Measurements from ENCODE around the gene NKPD1. TPM values are rescaled to one million over a fixed set of nuclear protein-coding genes. Genes with fewer than 3 reads are reported as not detected.

Gene NKPD1
- total and polyA plus RNA-seq, 2 donors (not counting 3 experiments of a cell fraction or from before 2014, with no cell fraction given) = 0.04 TPM; not detected in 1

DNA sequence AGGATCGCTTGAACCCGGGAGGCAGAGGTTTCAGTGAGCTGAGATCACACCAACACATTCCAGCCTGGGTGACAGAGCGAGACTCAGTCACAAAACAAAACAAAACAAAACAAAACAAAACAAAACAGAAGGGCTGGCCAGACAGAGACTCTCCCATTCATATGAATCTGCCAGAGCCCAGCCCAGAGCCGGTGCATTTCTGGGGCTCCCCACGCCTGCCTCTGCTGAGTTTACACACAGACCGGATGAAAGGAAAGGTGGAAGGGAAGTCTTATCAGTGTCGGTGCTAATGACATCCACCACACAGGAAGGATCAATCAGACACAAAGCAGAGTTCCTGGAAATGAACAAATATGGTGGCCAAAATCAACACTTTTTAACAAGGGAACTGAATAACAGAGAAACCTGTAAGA lies 10.4 kb upstream of the NKPD1 start:
- no peak for TF ChIP-seq JUN (IDR thresholded peaks at IDR 0.05; ENCODE audit: borderline replicate concordance, insufficient read depth, insufficient read length, low read depth)
- peak; percentile 88 for TF ChIP-seq GATA2 (IDR thresholded peaks at IDR 0.05; ENCODE audit: insufficient read depth, insufficient read length, low read depth, low read length)
- no peak for TF ChIP-seq EZH2 (IDR thresholded peaks at IDR 0.05; ENCODE audit: borderline replicate concordance, low read depth, low read length, severe bottlenecking)
- TF ChIP-seq POLR2AphosphoS5 (IDR thresholded peaks at IDR 0.05; ENCODE audit: insufficient read depth, low read depth, low read length) = peak; percentile 82
- TF ChIP-seq FOS (IDR thresholded peaks at IDR 0.05; ENCODE audit: borderline replicate concordance, insufficient read depth, low read length) = peak; percentile 15
- intact Hi-C loops (cut with micrococcal nuclease) = loop anchor here (1.0 kb wide), 1 partner anchor 9 kb away; no protein-coding TSS in a partner anchor
- Histone ChIP-seq H3K4me2 (ENCODE audit: insufficient read depth, low read length) (peak overlapping the region; percentile 87), H3K4me3 (replicated peaks in 1 of 3; ENCODE audit: insufficient read depth in 1 of 3, low read depth in 1 of 3, low read length in 3 of 3) (peak overlapping the region in 1 of 3 experiments; percentile 11), H4K20me1 (replicated peaks; ENCODE audit: control insufficient read depth, extremely low read depth, insufficient read depth, low read length) (no peaks in the 10 kb centered on the region), H3K9me1 (replicated peaks; ENCODE audit: control insufficient read depth, extremely low read depth, insufficient read depth, low read length) (no peaks in the 10 kb centered on the region), H3K36me3 (ENCODE audit: control insufficient read depth in 2 of 2, extremely low read depth in 1 of 2, insufficient read depth in 2 of 2, low read length in 2 of 2) (no peaks in the 10 kb centered on the region), H3K27me3 (ENCODE audit: control insufficient read depth in 2 of 2, insufficient read depth in 2 of 2, low read length in 2 of 2) (no peaks in the 10 kb centered on the region), H2AFZ (ENCODE audit: low read depth, low read length) (peak overlapping the region; percentile 22), H3K9me3 (replicated peaks; ENCODE audit: control insufficient read depth, insufficient read depth, low read length) (no peaks in the 10 kb centered on the region), H3K27ac (ENCODE audit: insufficient read depth, low read depth, low read length) (peak overlapping the region; percentile 84), H3K79me2 (ENCODE audit: control insufficient read depth, insufficient read depth, low read length) (no peaks in the 10 kb centered on the region), H3K4me1 (ENCODE audit: control insufficient read depth, extremely low read depth, insufficient read depth, low read length) (peaks cover 21% of the 10 kb centered on the region), H3K9ac (replicated peaks; ENCODE audit: extremely low read depth, insufficient read depth, low read length) (peak overlapping the region; percentile 41)
- no TSS peak for BruUV-seq (replicated peaks)
- CTCF ChIA-PET = interaction anchor here (0.8 to 2.1 kb wide), 3 partner anchors 9 to 110 kb away, joined by 3 to 7 read pairs (median 6); no protein-coding TSS in a partner anchor
- POLR2A ChIA-PET = no interaction called here
- dilution Hi-C loops (cut with MboI; ENCODE audit: extremely low pct_ligation_motif_present, low sequenced_read_pairs) = no loop called here
- FAIRE-seq (peak; percentile 98), DNase-seq (ENCODE audit: low read depth, low spot score) (peak; percentile 72)

Data from endothelial cell of umbilical vein (primary cell).